A172 (cell line): ENCODE measurements around the gene MYO3B. TPM values are rescaled to one million over a fixed set of nuclear protein-coding genes. Genes with fewer than 3 reads are reported as not detected.
"Not testable (repeated sequence)": the region's sequence is repeated elsewhere in the genome, so short reads cannot be mapped to it uniquely, and the experiment has no call there.

Source experiments
- DNase-seq: peaks from one replicate; pipeline ENCODE4 v3.0.0-alpha.2; 2015; ENCODE audit warnings: low spot score
- total RNA-seq: library from RNA; depleted of rRNA; stranded (reverse); fragments of >200 nt; shearing (Covaris generic); gene quantifications from 2 replicates; pipeline ENCODE4 v1.2.3, GENCODE V29; 2014

MYO3B gene
- total RNA-seq, 1 experiment from 2014 or later: 0.03 TPM

- no peak for DNase-seq
These were observed 82.2 kb downstream of the MYO3B start for GRCh38 chr2:170260188-170260587.

DNA sequence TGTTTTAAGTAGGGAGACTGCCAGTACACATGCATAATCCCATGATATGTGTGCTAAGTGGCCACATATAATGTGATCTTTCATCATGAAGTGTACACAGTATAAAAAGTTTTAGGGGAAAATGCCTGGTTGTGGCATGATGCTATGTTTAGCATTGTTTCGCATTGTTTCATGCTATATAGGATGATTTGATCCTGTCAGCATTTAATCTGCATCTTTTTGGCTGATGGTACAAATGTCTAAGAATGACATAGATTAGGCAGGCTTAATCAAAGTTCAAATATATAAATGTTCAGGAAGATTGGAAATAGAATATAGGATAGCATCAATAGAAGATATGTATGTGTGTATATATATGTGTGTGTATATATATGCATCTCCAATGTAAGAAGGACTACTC, 83.6 kb downstream of the MYO3B start:
- no peak for DNase-seq

DNA sequence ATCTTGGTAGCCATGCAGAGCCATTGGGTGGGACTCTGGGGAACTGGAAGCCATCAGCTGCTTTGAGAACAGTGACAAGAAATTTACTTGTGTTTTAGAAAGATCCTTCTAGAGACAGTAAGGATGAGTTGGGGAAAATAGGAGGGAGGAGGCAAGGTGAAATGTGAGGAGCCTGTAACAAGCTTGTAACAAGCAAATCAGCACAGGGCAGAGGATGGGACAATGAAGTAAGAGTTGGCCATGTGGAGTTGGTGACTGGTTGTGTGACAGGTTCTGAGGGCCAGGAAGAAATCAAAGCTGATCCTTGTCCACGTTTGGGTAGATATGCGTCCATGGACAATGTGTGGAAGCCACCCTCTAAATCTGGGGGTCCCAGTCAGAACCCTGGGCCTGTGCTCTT, 84.4 kb downstream of the MYO3B start:
- no peak for DNase-seq

DNA sequence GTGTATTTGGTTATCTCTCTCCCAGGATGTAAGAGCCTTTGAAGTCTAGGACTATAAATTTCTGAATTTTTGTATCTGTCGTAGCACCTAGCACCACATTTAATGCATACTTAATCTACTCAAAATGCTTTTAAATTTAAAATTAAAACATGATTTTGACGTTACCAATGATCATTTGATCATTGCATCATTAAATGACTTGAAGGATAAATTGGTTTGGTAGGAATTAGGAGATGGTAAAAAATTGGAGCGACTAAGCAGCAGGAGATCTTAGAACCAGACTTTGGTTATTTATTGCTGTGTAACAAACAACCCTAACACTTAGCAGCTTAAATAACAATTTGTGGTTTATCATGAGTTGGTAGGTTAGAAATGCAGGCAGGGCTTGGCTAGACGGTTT, 84.9 kb downstream of the MYO3B start:
- DNase-seq: no peak

DNA sequence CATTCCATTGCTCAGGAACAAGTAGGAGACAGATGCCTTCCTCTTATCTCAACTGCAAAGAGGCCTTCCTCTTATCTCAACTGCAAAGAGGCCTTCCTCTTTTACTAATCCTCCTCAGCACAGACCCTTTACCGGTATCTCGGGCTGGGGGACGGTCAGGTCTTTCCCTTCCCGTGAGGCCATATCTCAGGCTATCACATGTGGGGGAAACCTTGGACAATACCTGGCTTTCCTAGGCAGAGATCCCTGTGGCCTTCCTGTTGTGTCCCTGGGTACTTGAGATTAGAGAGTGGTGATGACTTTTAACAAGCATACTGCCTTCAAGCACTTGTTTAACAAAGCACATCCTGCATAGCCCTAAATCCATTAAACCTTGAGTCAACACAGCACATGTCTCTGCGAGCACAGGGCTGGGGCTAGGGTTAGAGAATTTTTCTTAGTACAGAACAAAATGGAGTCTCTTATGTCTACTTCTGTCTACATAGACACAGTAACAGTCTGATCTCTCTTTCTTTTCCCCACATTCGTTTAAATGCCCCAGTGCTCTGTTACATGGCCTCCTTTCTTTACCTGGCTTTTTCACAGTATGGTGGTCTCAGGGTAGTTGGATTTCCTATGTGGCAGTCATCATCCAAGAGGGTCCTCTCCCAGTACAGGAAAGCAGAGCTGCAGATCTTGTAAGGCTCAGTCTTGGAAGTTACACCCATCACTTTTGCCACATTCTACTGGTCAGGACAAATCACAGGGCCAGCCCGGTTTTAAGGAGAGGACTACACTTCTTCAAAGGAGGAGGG, 86.0 kb downstream of the MYO3B start:
- not testable (repeated sequence) for DNase-seq

DNA sequence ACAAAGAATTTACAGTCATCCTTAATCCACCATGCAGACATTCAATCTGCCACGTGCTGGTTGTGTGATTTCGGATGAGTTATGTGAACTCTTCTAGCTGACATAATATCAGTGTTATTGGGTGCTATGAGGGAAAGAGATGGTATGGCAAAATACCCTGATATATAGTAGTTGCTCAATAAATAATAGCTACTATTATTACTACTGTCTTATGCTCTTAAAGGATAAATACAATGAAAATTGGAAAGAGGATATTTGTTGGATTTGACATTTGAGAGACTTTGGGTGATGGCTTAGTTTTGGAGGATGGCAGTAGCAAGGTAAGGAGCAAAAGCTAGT, 86.5 kb downstream of the MYO3B start:
- DNase-seq: no peak

GRCh38 chr2:170264865-170265264, 86.9 kb downstream of the MYO3B start:
- DNase-seq: no peak

- DNase-seq: no peak
These were observed 87.4 kb downstream of the MYO3B start for GRCh38 chr2:170265321-170265720.

DNA sequence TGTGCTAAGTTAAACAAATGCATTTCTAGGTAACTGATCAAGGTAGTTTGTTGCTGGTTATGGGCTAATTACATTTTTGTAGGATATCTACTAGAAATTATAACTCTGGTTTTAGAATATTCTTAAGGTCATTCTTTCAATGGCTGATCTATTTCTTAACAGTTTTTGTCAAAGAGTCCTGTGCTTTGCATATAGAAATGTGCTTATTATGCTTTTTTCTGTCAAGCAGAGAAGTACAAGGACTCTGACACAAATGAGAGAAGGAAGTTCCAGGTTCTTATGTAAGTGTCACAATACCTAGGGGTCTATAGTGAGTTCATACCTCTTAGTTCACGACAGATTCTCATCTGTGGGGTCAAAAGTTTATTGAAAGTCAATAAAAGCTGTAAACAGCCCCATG, 88.4 kb downstream of the MYO3B start:
- DNase-seq: no peak

DNA sequence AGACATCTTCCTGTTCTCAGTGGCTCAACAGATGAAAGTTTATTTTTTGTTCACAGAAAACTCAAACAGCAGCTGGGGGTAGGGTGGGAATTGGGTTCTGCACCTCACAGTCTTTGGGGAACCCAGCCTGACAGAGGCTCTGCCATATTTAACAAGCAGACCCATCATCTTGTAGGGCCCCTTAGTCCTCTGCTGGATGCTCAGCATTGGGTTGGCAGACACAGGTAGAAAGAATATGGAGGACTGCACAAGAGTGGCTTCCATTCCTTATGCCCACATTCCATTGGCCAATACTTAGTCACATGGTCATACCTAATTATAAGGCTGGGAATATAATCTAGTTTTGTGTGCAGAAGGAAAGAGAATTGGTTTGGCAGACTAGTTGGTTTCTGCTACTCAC, 89.1 kb downstream of the MYO3B start:
- no peak for DNase-seq

DNA sequence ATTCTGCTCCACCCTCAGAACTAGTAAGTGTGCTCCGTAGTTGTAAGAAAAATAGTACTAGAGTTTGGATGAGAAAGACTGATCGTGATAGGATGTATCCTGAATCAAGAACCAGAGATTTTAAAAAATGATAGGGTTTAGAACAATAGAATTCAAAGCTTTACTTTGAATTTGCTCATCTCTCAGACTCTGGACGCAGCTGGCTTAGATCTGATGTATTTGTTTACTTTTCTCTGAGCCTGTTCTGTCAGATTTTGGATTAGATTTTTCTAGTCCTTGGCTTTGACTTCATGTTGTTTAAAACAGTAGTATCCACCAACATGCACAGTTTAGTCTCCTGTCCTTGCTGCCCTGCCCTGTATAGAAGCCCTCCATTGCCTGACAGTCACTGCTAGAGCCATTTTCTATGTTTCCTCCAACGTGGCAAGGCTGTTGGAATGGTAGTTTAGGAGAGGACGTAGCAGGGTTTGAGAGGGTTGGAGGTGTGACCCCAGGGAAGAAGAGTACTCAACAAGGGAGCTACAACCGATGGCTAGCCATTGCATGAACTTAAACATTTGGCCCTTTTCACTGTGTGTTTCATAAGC, 92.4 kb downstream of the MYO3B start:
- no peak for DNase-seq

DNA sequence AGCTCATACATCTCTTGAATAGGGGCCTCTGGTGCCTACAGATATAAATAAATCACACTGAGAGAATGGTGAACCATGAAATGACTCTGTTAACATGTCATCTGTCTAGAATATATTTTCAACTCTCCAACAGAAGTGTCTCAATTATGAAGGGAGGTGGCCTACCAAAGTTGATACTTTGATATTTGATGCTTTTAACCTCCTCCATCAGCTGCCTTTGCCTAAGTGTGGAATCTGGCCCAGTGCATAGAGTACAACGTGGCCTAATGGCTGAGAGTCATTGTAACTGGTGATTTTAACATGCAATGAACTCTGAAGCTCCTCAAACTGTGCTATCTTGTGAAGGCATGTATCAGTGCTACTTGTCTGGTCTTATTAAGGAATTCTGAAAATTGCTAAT, 93.4 kb downstream of the MYO3B start:
- DNase-seq: no peak

- no peak for DNase-seq
These were observed 98.1 kb downstream of the MYO3B start for GRCh38 chr2:170276056-170276455.

GRCh38 chr2:170276925-170277629, 99.1 kb downstream of the MYO3B start:
- DNase-seq: no peak

- no peak for DNase-seq
These were observed 100.0 kb downstream of the MYO3B start for GRCh38 chr2:170277951-170278350.

DNA sequence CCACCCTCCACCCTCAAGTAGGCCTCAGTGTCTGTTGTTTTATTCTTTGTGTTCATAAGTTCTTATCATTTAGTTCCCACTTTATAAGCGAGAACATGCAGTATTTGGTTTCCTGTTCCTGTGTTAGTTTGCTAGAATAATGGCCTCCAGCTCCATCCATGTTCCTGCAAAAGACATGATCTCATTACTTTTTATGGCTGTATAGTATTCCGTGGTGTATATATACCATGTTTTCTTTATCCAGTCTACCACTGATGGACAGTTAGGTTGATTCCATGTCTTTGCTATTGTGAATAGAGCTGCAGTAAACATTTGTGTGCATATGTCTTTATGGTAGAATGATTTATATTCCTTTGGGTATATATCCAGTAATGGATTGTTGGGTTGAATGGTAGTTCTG, 101.7 kb downstream of the MYO3B start:
- DNase-seq: not testable (repeated sequence)

- no peak for DNase-seq
These were observed 104.9 kb downstream of the MYO3B start for GRCh38 chr2:170282851-170283250.

DNA sequence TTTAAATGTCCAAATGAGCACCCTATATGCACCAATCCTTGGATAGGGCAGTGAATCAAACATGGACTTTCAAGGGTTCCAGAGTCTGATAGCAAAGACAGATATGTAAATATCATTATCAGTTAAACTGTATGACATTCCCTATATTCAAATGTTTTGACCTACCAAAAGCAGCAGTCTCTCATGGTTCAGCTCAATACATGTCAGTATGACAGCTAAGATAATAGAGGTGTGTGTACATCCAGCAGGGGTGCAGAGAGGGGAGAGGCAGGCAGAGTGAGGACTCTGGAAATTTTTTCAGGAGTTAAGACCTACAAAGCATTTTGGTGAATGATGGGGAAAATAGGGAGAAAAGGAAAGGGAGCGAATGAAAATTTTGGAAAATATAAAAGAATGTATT, 106.3 kb downstream of the MYO3B start:
- DNase-seq: no peak

- DNase-seq: no peak
These were observed 110.9 kb downstream of the MYO3B start for GRCh38 chr2:170288859-170289258.

DNA sequence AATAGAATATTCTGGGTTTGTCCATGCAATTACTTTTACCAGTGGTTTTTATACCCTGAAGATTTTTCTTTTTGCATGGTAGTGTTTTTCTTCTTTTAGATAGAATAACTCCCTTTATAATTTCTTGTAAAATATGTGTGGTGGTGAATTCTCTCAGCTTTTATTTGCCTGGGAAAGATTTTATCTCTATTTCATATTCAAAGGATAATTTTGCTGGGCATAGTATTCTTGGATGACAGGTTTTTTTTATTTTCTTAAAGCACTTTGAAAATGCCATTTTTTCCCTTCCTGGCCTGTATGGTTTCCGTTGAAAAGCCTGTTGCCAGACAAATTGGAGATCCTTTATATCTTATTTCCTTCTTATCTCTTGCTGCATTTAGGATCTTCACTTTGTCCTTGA, 113.5 kb downstream of the MYO3B start:
- DNase-seq: no peak

DNA sequence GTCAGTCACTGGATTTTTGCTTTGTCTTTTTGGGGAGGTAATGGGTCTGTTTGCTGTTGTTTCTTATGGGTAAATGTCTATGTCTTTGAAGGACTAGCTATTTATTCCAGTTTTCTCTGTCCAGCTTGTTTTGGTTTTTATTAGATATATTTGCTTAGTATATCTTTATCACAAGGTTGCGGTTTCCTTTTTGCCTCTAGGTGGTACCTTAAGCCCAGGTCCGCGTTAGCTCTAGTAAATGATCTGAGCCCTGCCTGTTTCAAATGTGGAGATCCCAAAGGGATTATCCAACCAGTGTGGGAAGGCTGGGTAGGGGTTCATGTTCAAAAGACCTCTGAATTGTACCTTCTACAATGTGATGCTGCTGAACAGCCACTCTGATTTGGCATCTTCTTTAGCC, 114.5 kb downstream of the MYO3B start:
- DNase-seq: no peak

GRCh38 chr2:170297496-170297895, 119.5 kb downstream of the MYO3B start:
- DNase-seq: no peak

DNA sequence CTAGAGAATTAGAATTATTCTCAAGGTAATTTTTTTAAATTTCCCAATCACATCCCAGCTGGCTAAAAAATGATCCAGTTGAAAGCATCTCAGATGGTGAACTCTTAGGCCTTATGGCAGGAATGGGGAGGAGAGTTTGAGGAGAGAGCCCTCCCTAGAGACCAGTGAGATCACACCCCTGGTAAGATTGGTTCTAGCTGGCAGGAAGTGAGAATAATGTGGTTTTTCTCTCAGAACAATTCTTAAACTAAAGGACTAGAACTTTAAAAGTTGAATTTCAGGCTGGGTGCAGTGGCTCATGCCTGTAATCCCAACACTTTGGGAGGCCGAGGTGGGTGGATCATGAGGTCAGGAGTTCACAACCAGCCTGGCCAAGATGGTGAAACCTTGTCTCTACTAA, 120.2 kb downstream of the MYO3B start:
- DNase-seq: no peak
